ENCODE results near the gene SREBF2. TPM values are rescaled to one million over a fixed set of nuclear protein-coding genes. Genes with fewer than 3 reads are reported as not detected.

The SREBF2 gene
- total and polyA plus RNA-seq, 2 of the 8 experiments (the other 6 are each of a cell fraction or from before 2014, with no cell fraction given) = 125 to 144 TPM

DNA sequence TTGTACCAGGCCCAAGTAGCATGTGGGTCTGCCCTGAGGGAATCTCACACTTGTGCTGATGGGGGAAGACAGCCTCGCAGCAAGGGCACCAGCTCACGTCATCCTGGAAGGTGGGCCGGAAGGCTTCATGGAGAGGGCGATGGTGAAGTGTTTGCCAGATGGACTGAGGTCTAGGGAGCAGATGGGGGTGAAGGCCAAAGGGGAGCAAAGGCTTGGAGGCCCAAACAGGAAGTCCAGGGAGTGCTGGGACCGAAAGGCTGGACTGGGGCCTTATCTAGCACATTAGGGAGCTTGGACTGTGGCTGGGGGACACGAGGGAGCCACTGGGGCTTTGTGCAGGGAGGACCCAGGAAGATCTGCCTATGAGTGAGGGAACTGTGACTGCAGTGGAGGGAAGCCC is 94.9 kb downstream of the SREBF2 start (continued):
- TF ChIP-seq CHD2 (IDR thresholded peaks at IDR 0.05; ENCODE audit: low read length) (no peak), SRF (IDR thresholded peaks at IDR 0.05; ENCODE audit: low read depth, low read length) (no peak), POLR2AphosphoS5 (IDR thresholded peaks at IDR 0.05; ENCODE audit: low read depth, low read length) (no peak), HDAC2 (IDR thresholded peaks at IDR 0.05; ENCODE audit: borderline replicate concordance in 1 of 2, low read depth in 2 of 2, low read length in 2 of 2) (no peak)
- TF ChIP-seq, protein P1, sequence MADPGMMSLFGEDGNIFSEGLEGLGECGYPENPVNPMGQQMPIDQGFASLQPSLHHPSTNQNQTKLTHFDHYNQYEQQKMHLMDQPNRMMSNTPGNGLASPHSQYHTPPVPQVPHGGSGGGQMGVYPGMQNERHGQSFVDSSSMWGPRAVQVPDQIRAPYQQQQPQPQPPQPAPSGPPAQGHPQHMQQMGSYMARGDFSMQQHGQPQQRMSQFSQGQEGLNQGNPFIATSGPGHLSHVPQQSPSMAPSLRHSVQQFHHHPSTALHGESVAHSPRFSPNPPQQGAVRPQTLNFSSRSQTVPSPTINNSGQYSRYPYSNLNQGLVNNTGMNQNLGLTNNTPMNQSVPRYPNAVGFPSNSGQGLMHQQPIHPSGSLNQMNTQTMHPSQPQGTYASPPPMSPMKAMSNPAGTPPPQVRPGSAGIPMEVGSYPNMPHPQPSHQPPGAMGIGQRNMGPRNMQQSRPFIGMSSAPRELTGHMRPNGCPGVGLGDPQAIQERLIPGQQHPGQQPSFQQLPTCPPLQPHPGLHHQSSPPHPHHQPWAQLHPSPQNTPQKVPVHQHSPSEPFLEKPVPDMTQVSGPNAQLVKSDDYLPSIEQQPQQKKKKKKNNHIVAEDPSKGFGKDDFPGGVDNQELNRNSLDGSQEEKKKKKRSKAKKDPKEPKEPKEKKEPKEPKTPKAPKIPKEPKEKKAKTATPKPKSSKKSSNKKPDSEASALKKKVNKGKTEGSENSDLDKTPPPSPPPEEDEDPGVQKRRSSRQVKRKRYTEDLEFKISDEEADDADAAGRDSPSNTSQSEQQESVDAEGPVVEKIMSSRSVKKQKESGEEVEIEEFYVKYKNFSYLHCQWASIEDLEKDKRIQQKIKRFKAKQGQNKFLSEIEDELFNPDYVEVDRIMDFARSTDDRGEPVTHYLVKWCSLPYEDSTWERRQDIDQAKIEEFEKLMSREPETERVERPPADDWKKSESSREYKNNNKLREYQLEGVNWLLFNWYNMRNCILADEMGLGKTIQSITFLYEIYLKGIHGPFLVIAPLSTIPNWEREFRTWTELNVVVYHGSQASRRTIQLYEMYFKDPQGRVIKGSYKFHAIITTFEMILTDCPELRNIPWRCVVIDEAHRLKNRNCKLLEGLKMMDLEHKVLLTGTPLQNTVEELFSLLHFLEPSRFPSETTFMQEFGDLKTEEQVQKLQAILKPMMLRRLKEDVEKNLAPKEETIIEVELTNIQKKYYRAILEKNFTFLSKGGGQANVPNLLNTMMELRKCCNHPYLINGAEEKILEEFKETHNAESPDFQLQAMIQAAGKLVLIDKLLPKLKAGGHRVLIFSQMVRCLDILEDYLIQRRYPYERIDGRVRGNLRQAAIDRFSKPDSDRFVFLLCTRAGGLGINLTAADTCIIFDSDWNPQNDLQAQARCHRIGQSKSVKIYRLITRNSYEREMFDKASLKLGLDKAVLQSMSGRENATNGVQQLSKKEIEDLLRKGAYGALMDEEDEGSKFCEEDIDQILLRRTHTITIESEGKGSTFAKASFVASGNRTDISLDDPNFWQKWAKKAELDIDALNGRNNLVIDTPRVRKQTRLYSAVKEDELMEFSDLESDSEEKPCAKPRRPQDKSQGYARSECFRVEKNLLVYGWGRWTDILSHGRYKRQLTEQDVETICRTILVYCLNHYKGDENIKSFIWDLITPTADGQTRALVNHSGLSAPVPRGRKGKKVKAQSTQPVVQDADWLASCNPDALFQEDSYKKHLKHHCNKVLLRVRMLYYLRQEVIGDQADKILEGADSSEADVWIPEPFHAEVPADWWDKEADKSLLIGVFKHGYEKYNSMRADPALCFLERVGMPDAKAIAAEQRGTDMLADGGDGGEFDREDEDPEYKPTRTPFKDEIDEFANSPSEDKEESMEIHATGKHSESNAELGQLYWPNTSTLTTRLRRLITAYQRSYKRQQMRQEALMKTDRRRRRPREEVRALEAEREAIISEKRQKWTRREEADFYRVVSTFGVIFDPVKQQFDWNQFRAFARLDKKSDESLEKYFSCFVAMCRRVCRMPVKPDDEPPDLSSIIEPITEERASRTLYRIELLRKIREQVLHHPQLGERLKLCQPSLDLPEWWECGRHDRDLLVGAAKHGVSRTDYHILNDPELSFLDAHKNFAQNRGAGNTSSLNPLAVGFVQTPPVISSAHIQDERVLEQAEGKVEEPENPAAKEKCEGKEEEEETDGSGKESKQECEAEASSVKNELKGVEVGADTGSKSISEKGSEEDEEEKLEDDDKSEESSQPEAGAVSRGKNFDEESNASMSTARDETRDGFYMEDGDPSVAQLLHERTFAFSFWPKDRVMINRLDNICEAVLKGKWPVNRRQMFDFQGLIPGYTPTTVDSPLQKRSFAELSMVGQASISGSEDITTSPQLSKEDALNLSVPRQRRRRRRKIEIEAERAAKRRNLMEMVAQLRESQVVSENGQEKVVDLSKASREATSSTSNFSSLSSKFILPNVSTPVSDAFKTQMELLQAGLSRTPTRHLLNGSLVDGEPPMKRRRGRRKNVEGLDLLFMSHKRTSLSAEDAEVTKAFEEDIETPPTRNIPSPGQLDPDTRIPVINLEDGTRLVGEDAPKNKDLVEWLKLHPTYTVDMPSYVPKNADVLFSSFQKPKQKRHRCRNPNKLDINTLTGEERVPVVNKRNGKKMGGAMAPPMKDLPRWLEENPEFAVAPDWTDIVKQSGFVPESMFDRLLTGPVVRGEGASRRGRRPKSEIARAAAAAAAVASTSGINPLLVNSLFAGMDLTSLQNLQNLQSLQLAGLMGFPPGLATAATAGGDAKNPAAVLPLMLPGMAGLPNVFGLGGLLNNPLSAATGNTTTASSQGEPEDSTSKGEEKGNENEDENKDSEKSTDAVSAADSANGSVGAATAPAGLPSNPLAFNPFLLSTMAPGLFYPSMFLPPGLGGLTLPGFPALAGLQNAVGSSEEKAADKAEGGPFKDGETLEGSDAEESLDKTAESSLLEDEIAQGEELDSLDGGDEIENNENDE (IDR thresholded peaks at IDR 0.05; ENCODE audit: insufficient replicate concordance, low read length) = no peak

Measured in H1 (cell line).